Endothelial cell of umbilical vein (primary cell): Measurements from ENCODE around the gene RPL10A.

Source experiments
- CTCF ChIP-seq, 2 donors: IDR thresholded peaks; 1 replicate in 1 of 2; 2 replicates in 1 of 2; pipeline ENCODE4 v1.5.1; 2011; ENCODE audit warnings: low read length in 2 of 2, mild to moderate bottlenecking in 2 of 2, moderate library complexity in 2 of 2, control low read depth in 1 of 2, inconsistent platforms in 1 of 2, low read depth in 1 of 2; ENCODE audit not compliant: insufficient read depth in 1 of 2; ENCODE audit errors: extremely low read depth in 1 of 2
- EZH2 ChIP-seq: IDR thresholded peaks from 2 replicates; pipeline ENCODE4 v1.6.1; 2012; ENCODE audit warnings: borderline replicate concordance, low read depth, mild to moderate bottlenecking, moderate library complexity, low read length, inconsistent platforms; ENCODE audit not compliant: severe bottlenecking
- FOS ChIP-seq: IDR thresholded peaks from 2 replicates; pipeline ENCODE4 v1.6.1; 2011; ENCODE audit warnings: mild to moderate bottlenecking, low read length, moderate library complexity, borderline replicate concordance; ENCODE audit not compliant: insufficient read depth
- GATA2 ChIP-seq: IDR thresholded peaks from 2 replicates; pipeline ENCODE4 v1.7.0; 2011; ENCODE audit warnings: low read depth, mild to moderate bottlenecking, moderate library complexity, mixed read lengths, low read length; ENCODE audit not compliant: insufficient read length, insufficient read depth
- JUN ChIP-seq: IDR thresholded peaks from 2 replicates; pipeline ENCODE4 v1.6.1; 2011; ENCODE audit warnings: borderline replicate concordance, low read depth; ENCODE audit not compliant: insufficient read length, insufficient read depth
- MAX ChIP-seq: IDR thresholded peaks from 2 replicates; pipeline ENCODE4 v1.6.1; 2011; ENCODE audit not compliant: insufficient read depth, insufficient read length
- MYC ChIP-seq: IDR thresholded peaks from one replicate; pipeline ENCODE4 v1.6.1; 2011; ENCODE audit warnings: mild to moderate bottlenecking, low read depth, low read length
- POLR2A ChIP-seq: IDR thresholded peaks from 2 replicates; pipeline ENCODE4 v1.6.1; 2012; ENCODE audit warnings: low read depth, mild to moderate bottlenecking, control low read depth, low read length
- POLR2AphosphoS5 ChIP-seq: IDR thresholded peaks from 2 replicates; pipeline ENCODE4 v1.6.1; 2012; ENCODE audit warnings: low read depth, mild to moderate bottlenecking, control low read depth, low read length, moderate library complexity; ENCODE audit not compliant: insufficient read depth

GRCh38 chr6:35489995-35490791, 22.0 kb downstream of the RPL10A start:
- TF ChIP-seq CTCF (IDR thresholded peaks at IDR 0.05; ENCODE audit: extremely low read depth in 1 of 2, insufficient read depth in 1 of 2, low read depth in 1 of 2, low read length in 2 of 2) (no peak), POLR2A (no peak), POLR2AphosphoS5 (no peak), EZH2 (no peak), FOS (no peak), GATA2 (no peak), JUN (no peak), MAX (no peak), MYC (no peak)
